HG03558 (cell line): Measurements from ENCODE around the gene PPP3CB.
"Not testable (repeated sequence)": the region's sequence is repeated elsewhere in the genome, so short reads cannot be mapped to it uniquely, and the experiment has no call there.

Source experiments
- ATAC-seq: cut with Tn5 transposase; IDR thresholded peaks from one replicate; pipeline ENCODE4 v1.9.1; 2021; ENCODE audit warnings: moderate number of reproducible peaks; ENCODE audit not compliant: unreplicated experiment; ENCODE audit errors: extremely low read depth

PPP3CB gene

GRCh38 chr10:73424478-73424877, 71.3 kb downstream of the PPP3CB start:
- no peak for ATAC-seq

- ATAC-seq = no peak
These were observed 72.5 kb downstream of the PPP3CB start for GRCh38 chr10:73423309-73423708.

DNA sequence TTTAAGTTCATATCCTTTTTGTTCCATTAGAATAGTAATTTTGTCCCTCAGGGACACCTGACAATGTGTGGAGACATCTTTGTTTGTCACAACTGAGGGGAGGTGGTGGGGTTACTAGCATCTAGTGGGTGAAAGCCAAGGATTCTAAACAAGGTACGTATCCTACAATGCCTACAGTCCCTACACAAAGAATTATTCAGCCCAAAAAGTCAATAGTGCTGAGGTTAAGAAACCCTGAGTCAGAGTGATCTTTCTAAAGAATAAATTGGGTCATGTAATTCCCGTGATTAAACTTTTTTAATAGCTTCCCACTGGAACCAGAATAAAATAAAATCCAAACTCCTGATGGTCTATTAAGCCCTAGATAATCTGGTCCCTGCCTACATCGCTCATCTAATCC, 79.3 kb downstream of the PPP3CB start:
- no peak for ATAC-seq

GRCh38 chr10:73414230-73414945, 81.4 kb downstream of the PPP3CB start:
- no peak for ATAC-seq

GRCh38 chr10:73413528-73414229, 82.1 kb downstream of the PPP3CB start, which contains the start of gene ANXA7:
Gene ANXA7 (minus strand): TSS chr10:73414058. CDS start chr10:73400856, 13,202 bp downstream.
- peak; percentile 60 for ATAC-seq

DNA sequence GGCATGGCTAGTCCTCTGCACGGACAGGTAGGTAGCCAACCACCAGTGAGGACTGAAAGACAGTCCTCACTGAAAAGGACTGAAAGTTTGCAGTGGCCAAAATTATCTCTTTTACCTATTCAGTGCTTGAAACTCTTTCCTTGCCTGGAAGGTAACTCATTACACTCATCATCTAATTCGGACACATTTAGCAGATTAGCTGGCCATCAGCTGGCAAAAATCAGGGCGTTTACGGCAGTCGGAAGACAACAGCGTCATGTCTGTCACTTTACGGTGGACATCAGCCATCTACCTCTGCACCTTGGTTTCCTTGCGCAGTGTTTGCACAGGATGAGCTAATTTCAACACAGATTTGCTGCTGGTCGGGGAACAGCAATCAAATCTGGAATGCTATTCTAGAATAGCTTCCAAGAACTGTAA, 82.7 kb downstream of the PPP3CB start:
- ATAC-seq = peak; percentile 1

DNA sequence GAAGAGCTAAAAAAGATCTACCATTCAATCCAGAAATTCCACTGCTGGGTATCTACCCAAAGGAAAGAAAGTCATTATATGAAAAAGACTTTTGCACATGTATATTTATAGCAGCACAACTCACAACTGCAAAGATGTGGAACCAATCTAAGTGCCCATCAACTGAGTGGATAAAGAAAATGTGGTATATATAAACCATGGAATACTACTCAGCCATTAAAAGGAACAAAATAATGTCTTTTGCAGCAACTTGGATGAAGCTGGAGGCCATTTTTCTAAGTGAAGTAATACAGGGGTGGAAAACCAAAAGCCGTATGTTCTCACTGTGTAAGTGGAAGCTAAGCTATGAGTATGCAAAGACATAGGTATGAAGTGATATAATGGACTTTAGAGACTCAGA, 84.9 kb downstream of the PPP3CB start:
- no peak for ATAC-seq

- no peak for ATAC-seq
These were observed 86.8 kb downstream of the PPP3CB start for GRCh38 chr10:73408978-73409521.

GRCh38 chr10:73408061-73408460, 87.8 kb downstream of the PPP3CB start:
- no peak for ATAC-seq

- ATAC-seq = no peak
These were observed 88.3 kb downstream of the PPP3CB start for GRCh38 chr10:73407495-73407894.

- ATAC-seq = no peak
These were observed 89.0 kb downstream of the PPP3CB start for GRCh38 chr10:73406846-73407245.

DNA sequence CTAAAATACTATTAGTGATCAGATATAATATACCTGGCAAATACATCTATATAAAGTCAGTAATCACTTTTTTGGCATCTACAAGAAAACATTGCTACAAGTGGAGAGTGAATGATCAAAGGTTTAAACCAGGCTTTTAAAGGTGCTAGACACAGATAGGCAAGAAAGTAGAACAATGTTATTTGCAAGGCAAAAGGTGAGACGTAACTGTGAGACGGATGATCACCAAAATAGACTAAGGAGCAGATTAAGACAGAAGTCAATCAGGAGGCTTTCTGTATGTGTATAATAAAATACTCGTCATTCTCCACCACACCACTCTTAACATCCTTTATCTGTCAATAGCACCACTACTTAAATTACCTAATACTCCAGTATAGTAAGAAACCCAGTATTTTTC, 90.3 kb downstream of the PPP3CB start:
- ATAC-seq = no peak

DNA sequence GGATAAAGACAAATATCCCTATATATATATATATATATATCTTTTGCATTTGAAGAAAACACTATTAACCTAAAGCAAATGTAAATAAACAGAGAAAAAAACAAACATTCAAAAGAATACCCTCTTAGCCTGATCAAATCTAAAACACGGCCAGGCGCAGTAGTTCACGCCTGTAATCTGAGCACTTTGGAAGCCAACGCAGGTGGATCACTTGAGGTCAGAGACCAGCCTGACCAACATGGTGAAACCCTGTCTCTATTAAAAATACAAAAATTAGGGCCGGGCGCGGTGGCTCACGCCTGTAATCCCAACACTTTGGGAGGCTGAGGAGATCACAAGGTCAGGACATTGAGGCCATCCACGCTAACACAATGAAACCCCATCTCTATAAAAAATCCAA, 91.1 kb downstream of the PPP3CB start:
- ATAC-seq = no peak

GRCh38 chr10:73401636-73402035, 94.2 kb downstream of the PPP3CB start:
- ATAC-seq = no peak

DNA sequence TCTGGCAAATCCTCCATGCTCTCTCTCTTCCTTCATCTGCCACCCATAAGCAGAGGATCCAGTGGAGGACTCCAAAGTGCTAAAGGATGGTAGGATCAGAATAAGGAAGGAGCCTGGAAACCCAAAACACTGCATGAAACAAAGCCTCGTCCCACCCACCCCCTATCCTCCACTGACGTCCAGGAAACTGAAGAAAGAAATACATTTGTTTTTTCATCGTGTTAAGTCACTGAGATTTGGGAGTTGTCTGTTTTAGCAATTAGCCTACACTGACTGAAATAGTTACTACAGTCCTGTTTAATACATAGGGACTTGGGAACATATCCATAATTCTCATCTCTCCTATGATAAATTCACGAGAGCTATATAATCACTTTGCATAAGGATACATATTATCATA, 96.8 kb downstream of the PPP3CB start:
- no peak for ATAC-seq

DNA sequence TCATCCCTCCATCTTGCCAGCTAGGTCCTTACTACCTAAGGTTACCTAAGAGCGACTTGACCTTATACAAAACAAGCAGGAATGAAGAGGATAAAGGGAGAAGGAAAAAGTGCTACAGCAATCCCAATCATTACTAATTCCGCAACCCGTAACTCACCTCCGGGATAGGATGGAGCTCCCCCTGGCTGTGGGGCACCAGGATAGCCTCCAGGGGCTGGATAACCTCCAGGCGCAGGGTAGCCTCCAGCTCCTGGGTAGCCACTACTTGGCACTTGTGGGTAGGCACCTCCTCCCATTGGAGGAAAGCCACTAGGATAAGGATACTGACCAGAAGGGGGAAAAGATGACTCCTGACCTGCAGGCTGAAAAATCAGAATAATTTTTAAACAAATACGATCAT, 97.8 kb downstream of the PPP3CB start:
- no peak for ATAC-seq

- ATAC-seq = not testable (repeated sequence)
These were observed 101.5 kb downstream of the PPP3CB start for GRCh38 chr10:73394325-73394724.

DNA sequence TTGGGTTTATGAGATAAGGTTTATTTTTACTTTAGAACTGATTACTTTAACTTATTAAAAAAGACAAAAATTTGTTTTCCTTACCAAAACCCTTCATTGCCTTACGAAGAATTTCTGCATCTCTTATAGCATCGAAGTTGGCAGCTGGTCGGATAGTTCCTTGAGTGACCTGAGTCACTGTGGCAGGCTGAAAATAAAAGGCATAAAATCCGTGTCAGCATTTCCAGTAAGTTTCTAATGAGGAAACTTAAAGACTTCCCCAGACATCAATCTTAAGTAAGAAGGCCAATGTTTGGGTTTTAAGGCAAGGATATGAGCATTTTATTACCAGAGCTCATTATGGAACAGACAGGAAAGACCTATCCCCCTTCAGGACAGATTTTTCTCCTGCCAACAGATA, 107.6 kb downstream of the PPP3CB start:
- no peak for ATAC-seq

DNA sequence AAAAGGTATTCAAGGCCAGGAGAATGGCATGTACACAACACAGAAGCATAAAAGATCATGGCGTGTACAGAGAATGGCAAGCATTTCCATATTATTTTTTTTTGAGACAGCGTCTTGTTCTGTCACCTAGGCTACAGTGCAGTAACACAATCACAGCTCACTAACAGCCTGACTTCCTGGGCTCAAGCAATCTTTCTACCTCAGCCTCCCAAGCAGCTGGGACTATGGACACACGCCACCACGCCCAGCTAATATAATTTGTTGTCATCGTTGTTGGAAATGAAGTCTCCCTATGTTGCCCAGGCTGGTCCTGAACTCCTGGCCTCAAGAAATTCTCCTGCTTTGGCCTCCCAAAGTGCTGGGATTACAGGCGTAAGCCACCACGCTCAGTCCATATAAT, 109.2 kb downstream of the PPP3CB start:
- ATAC-seq = no peak
